NCI-H345 (cell line): Measurements from ENCODE around the gene UNC119.
"Not testable (repeated sequence)": the region's sequence is repeated elsewhere in the genome, so short reads cannot be mapped to it uniquely, and the experiment has no call there.

Experiments used
- DNase-seq: peaks from one replicate; lab custom pipeline; 2025; lab: John Stamatoyannopoulos, UW

Gene UNC119

DNA sequence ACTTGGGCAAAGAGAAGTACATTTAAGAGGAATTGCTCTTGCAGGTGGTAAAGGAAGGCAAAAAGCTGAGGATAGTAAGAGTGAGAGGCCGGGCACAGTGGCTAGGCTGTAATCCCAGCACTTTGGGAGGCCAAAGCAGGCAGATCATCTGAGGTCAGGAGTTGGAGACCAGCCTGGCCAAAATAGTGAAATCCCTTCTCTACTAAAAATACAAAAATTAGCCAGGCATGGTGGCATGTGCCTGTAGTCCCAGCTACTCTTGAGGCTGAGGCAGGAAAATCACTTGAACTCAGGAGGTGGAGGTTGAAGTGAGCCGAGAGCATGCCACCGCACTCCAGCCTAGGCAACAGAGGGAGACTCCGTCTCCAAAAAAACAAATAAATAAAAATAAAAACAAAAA is 30.1 kb downstream of the UNC119 start:
- DNase-seq: not testable (repeated sequence)

DNA sequence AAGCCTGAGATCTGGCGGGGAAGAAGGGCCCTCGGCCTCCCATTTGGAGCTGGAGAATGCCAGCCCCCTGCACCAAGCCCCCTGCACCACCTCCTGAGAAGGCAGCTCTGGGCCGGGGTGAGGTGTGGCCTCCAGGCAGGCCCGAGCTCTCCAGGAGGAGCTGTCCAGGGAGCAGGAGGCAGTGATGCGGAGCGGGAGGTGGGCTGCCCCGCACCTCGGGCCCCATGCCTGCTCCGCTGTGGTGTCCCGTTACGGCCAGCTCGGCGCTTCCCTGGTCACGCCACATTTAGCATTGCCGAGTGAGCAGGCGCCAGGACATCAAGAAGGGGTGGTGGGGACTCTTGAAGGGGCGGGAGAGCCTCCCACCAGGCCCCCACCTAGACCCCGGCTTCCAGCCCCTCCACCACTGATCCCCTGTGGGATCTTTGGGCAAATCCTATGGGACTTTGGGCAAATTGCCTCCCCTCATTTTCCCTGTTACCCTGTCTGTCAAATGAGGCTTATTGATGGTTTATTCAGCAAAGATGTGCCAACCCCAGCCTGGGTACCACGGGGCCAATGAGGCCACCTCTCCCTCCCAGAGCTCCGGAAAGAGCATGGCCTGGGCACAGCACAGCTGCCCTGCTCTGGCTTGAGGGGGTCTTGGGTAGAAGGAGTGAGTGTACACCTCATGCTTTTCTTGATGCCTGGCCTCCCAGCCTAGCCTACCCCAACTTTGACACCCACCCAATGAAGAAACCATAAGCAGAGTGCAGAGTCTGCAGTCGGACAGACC is 30.9 kb downstream of the UNC119 start:
- DNase-seq: no peak

DNA sequence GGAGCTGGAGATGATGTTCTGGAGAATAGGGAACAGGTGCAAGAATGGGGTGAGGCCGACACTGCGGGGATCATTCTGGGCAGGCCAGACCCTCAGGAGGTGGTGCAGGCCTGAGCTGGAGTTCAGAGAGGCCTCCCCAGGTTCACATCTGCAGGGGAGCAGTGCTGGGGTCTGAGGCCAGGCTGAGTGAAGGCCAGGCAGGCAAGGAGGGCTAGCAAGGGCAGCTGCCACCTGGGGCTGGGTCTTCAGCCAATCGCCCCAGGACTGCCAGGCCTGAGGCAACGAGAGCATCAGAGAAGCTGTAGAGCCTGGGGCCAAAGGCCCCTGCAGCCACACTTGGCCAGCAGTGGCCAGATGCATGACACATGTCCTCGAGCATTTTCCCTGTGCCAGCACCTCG is 31.7 kb downstream of the UNC119 start:
- no peak for DNase-seq

GRCh38 chr17:28519236-28519635 is 33.2 kb downstream of the UNC119 start:
- DNase-seq: no peak

DNA sequence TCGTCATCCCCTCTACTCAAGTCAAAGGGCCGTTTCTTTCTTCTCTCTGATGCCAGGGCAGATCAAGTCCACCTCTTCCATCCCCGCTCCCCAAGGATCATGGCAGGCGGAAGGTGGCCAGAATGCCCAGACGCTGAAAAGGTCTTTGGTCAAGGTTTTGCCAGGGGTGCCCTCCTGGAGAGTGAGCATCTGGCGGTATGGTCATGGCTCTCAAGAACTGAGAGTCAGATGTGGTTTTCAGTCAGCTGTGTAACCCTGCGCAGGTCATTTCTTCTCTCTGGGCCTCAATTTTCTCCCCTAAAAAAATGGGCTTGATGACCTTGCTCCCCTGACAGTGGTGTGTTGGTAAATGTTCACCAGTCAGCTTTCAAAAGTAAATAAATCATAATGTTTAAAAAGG is 33.8 kb downstream of the UNC119 start:
- no peak for DNase-seq

- no peak for DNase-seq
Observed at GRCh38 chr17:28518132-28518531, 34.3 kb downstream of the UNC119 start.

- no peak for DNase-seq
Observed at GRCh38 chr17:28515518-28515917, 36.9 kb downstream of the UNC119 start.

DNA sequence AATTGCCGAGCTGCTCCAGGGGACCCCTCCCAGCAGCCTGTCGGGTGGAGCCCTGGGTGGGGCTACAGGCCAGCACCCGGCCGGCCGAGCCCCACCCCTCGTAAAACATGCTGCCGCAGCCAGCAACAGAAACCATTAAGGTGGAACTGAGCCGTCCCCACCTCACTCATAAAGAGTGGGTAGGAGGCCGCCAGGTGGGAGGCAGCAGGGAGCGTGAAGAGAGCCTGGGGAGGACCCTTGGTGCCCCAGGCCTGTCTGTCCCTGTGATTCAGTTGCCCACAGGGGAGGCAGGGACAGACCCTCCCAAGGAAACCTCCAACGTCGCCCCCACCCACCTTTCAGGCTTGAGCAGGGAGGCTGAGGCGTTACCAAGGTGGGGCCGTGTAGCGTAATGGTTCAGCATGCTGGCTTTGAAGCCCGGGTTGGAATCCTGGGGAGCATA is 37.8 kb downstream of the UNC119 start:
- DNase-seq: no peak

GRCh38 chr17:28513476-28513875 is 38.9 kb downstream of the UNC119 start:
- DNase-seq: no peak

- no peak for DNase-seq
Observed at GRCh38 chr17:28511858-28512461, 40.5 kb downstream of the UNC119 start.

GRCh38 chr17:28509789-28510188 is 42.6 kb downstream of the UNC119 start:
- DNase-seq: no peak

- DNase-seq: no peak
Observed at GRCh38 chr17:28508211-28508724, 44.2 kb downstream of the UNC119 start.

DNA sequence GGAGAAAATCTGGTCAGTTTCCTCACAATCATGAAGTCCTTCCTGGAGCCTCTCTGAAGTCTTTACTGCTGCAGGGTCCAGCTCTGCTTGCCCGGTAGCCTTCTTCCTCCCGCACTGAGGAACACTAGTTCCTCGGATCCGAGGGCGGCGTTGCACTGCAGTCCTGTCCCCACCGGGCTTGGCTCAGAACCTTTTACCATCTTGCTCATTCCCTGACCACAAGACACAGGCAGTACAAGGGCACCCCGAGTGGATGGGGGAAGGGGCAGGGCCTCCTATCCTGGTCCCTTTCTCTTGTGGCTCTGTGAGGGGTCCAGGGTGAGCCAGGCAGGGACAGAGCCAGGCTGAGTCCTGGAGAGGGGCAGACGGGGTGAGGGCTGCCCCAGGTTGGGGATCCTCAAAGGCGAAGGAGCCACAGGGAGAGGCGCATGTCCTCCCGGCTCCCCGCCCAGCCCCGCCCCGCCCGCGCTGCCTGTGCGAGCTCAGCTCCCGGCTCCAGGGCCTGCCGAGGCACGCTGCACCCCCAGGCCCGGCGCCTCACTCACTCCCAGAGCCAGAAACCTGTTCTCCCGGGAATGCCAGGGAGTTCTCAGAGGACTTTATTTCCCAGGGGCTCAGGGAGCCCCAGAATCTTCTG is 44.7 kb downstream of the UNC119 start:
- no peak for DNase-seq

- no peak for DNase-seq
Observed at GRCh38 chr17:28506763-28507487, 45.5 kb downstream of the UNC119 start.

- no peak for DNase-seq
Observed at GRCh38 chr17:28505986-28506665, 46.3 kb downstream of the UNC119 start, which contains the start of gene FOXN1. Gene FOXN1, plus strand, starts transcription at chr17:28506348. Its CDS starts 17,622 bp downstream, at chr17:28523970.

DNA sequence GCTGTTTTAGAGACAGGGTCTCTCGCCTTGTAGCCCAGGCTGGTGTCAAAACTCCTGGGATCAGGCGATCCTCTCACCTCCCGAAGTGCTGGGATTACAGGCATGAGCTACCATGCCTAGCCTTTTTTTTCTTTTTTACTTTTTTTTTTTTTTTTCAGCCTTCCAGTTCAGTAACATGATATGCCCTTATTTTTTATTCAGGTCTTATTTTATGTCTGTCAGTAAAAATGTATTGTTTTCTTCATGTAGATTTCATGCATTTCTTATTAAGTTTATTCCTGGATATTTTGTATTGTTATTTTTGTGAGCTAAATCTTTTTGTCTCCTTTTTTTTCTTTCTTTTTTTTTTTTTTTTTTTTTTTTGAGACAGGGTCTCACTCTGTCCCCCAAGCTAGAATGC is 49.0 kb downstream of the UNC119 start:
- no peak for DNase-seq

DNA sequence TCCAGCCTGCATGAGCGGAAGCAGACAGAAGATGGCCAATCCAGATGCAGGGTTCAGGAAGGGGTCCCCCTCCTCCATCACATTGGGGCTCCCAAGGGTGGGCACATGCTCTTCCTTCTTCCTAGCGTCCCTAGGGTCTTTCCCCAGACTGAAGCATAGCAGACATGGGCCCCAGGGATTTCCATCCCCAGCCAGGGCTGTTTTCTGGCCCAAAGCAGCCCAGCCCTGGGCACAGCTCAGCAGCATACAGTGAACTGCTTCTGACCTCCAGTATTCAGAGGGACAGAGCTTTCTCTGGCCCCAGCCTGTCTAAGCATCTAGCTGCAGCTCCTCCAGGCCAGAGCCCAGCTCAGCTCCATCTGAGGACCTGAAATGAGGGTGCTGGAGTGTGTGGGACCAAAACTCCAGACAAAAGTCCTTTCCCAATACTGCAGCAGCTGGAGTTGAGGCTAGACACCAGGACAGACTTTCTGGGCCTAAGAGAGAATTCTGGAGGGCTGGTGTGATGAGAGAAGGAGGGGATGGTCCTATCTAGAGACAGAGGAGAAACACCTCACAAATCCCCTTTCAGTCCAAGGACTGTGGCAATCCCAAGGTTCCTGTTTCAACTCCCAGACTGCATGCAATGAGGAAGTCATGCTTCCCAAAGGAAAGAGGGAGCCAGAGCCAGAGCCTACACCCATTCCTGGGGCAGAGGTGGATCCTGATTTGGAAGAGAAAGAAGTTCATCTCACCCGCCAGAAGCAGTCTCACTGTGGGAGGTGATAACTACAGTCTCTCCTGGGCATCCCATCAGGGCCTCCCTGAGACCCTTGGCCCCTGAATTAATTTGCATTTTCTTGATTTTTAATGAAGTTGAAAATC is 50.8 kb downstream of the UNC119 start:
- no peak for DNase-seq

DNA sequence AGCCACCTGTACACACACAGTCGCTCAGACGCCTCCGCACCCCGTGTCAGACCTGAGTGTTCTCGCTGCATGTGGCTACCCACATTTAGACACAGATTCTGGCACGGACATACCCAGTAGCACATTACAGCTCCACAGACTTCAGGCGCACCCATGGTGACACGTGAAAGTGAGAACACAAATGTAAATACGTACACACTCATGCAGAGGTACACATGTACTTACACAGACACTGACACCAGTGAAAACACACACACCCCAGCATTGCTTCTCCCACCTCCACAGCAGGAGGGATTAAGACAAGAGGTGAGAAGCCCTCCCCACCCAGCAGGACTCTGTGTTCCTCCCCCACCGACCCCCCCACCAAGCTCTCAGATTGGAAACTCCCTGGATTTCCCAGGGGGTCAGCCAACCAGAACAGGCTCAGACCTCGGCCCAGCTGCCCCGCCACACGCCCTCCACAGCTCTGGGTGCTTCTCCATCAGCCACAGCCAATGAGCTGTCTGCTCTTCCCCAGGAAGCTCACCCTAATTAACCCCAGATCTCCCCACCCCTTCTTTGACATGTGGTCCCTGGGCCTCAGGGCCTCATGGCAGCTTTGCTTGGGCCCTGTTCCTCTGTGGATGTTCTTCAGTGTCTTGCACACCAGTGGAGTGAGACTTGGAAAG is 51.6 kb downstream of the UNC119 start:
- no peak for DNase-seq

GRCh38 chr17:28499684-28500357 is 52.6 kb downstream of the UNC119 start:
- DNase-seq: no peak

DNA sequence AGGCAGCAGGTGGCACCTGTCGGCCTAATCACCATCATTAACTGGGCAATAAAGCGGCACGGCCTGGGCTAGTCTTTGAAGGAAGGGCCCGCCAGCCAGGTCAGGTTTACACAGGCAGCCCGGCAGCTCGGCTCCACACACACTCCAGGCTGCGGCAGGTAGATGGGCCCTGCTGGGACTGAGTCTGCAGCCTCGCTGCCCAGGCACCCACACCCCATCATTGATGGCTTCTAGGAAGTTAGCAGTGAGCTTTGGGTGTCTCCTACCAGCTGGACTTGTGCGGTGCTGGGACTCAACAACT is 53.1 kb downstream of the UNC119 start:
- no peak for DNase-seq
